Stimulated activated CD4-positive, alpha-beta T cell treated with anti-CD3 and anti-CD28 coated beads, Interleukin-1b, Interleukin-23, amount 100 ng/mL, for 1 hour (primary cell): ENCODE results near the gene TEX48.

ENCODE experiments used
- DNase-seq, 2 donors: peaks; one replicate each; pipeline ENCODE4 v3.0.0-alpha.2; 2020; ENCODE audit warnings: low read depth in 2 of 2

TEX48 gene

DNA sequence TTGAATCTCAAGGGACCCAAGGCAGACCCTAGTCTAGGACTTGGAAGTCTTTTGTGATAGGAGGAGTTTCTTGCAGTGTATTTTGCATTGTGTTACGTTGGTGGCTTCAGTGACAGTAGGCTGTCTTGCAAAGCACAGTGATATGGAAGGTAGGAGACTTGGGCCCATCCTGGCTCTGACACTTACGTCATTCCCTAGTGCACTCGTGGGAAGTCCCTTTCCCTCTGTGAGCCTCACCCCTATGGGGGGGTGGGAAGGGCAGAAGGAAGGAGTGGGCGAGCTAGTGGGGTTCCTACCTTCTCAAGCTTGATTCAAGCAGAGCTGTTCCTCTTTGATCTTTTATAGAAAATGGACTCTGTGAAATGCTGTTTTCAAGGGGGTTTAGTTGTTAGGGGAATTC, 15.1 kb downstream of the TEX48 start:
- DNase-seq: no peak

DNA sequence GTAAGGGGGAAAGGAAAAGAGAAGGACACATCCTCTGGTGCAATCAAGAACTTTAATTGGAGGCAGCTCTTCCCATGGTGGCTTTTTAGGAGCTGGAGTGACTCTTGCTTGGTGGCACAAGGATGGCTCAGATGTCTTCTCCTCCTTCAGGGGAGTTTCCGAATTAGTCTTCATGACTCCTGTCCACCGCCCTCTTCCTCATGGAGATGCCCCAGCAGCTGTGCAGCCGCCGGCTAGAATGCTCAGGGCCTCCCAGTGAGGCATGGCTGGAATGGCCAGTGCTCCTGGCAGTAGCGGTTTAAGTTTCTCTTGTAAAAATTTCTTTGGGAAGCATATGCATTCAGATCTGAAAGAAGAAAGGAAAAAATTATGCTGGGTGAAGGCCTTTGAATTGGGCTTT, 15.6 kb downstream of the TEX48 start:
- DNase-seq: no peak

GRCh38 chr9:114664181-114664580, 17.8 kb downstream of the TEX48 start:
- no peak for DNase-seq

DNA sequence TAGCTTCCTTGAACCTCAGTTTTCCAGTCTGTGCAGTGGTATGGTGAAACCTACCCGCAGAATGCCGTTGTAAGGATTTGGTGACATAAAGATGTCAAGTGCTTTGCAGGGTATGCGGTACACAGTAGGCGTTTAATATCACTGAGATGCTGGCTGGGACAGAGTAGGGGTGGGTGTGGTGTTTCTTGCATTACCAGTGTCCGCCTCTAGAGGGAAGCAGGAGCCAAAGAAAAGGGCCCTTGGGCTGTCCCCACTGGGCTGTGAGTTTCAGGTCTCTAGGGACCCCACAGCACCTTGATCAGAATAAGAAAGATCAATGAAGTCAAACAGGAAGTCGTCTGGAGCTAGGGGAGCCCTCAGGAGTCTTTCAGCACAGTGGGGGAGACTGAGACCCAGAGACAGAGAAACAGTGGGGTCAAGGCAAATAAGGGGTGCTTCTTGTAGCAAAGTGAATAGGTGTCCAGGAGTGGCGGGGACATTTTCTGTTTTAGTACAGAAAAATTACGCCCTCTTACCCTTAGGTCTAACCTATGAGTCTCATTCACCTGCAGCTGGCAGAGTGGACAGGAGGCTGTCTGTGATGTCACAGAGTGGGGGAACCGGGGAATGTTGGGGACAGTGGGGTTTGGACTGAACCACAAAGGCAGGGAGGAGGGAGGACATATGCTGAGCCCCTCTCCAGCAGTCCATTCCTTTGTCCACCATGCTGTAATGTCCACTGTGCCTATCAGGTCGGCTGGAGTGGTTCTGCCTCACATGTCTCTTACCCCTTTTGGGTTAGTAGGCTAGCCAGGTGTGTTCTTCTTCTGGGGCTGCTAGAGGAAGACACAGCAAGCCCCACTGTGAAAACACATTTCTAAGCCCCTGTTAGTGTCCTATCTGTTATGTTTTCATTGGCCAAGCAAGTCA, 19.7 kb downstream of the TEX48 start:
- peak; percentile 36 to 40 for DNase-seq

GRCh38 chr9:114657705-114658104, 24.3 kb downstream of the TEX48 start, which contains the start of gene TEX53:
TSS of gene TEX53 (minus strand) at chr9:114657805. CDS start at chr9:114657774, 31 bp downstream.
- no peak for DNase-seq

DNA sequence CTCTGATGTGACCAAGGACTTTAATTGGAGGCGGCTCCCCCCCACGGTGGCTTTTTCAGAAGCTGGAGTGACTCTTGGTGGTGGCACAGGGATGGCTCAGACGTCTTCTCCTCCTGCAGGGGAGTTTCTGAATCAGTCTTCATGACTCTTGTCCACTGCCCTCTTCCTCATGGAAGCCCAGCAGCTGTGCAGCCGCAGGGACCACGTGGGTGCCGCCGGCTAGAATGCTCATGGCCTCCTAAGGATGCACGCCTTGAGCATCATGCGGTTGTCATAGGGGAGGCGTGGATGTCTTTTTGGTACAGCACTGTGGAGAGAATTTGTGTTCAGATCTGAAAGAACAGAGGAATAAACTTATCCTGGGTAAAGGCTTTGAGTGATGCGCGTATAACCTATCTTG, 25.7 kb downstream of the TEX48 start:
- DNase-seq: no peak

DNA sequence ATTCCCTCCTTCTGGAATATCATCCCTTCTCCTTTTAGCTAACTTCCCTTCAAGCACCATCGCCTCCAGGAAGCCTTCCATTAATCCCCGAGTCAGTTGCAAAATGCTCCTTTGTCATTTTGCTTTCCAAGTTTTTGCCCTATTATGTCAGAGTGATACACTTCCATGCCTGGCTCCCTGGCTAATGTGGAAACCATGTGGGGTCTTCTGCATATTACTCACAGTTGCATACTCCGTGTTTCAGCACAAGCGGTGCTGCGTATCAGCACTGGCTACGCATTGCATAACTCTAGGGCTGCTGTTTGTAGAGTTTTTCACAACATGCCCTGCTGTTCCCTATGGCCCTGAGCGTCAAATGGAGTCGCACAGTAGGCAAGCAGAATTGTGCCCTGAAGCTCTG, 26.3 kb downstream of the TEX48 start:
- DNase-seq: no peak

GRCh38 chr9:114653556-114654159, 28.3 kb downstream of the TEX48 start:
- peak; percentile 68 to 70 for DNase-seq

- no peak for DNase-seq
Measured at GRCh38 chr9:114652776-114653555, 29.0 kb downstream of the TEX48 start.

GRCh38 chr9:114643896-114644295, 38.1 kb downstream of the TEX48 start:
- no peak for DNase-seq

DNA sequence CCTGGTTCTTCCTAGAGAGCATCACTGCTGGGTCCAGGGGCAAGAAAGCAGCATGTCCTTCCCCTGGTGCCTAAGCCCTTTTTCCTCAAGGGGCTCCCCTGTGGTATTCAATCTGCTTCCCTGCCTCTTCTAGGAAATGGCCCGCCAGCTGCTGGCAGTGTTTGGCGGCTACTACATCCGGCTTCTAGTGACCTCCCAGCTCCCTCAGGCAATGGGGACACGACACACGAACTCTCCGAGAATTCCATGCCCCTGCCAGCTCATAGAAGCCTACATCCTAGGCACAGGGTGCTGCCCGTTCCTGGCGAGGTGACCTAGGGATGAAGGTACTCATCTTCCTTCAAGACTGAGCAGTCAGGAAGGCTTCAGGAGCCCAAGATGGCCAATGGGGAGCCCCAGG, 39.0 kb downstream of the TEX48 start:
- DNase-seq: no peak

DNA sequence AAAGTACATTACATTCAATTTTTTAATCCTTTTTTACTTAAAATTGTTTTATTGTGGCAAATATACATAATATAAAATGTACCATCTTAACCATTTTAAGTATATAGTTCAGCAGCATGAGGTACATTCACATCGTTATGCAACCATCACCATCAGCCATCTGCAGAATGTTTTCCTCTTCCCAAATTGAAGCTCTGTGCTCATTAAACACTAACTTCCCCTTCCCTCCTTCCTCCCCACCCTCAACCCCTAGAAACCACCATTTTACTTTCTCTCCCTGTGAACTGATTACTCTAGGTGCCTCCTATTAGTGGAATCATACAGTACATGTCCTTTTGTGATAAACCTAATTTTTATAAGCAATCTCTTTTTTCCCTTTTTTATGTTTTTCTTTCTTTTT, 40.0 kb downstream of the TEX48 start:
- DNase-seq: no peak

GRCh38 chr9:114638404-114638803, 43.6 kb downstream of the TEX48 start:
- DNase-seq: no peak

DNA sequence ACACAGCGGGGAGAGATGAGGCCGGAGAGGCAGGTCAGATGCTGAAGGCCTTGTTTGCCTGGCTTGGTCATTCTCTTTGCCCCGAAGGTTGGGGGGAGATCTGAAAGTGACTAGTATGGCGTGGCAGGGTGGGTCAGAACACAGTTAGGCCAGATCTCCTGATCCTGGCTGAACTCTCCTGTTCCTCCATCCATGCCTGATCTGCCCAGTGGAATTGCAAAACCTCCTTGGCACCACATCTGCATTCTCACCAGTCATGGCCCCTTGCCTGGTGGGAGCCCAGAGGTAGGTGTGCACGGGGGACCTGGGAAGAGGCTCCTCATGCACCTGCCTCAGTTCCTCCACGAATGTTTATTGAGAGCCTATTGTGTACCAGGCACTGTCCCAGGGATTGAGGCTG, 47.6 kb downstream of the TEX48 start:
- no peak for DNase-seq

GRCh38 chr9:114633438-114634089, 48.4 kb downstream of the TEX48 start:
- no peak for DNase-seq

- DNase-seq: no peak
Measured at GRCh38 chr9:114631166-114631565, 50.8 kb downstream of the TEX48 start.

GRCh38 chr9:114629563-114630090, 52.4 kb downstream of the TEX48 start:
- no peak for DNase-seq

- DNase-seq: no peak
Measured at GRCh38 chr9:114627553-114627952, 54.4 kb downstream of the TEX48 start.

- no peak for DNase-seq
Measured at GRCh38 chr9:114626415-114627020, 55.5 kb downstream of the TEX48 start.

GRCh38 chr9:114624677-114625076, 57.3 kb downstream of the TEX48 start:
- DNase-seq: no peak

GRCh38 chr9:114621975-114622609, 59.9 kb downstream of the TEX48 start:
- no peak for DNase-seq
